ENCODE data around the gene RLBP1. TPM values are rescaled to one million over a fixed set of nuclear protein-coding genes. Genes with fewer than 3 reads are reported as not detected.

The RLBP1 gene
- total and polyA plus RNA-seq, 7 donors = 0.27 to 6.6 (median 1.1) TPM; not detected in 3

DNA sequence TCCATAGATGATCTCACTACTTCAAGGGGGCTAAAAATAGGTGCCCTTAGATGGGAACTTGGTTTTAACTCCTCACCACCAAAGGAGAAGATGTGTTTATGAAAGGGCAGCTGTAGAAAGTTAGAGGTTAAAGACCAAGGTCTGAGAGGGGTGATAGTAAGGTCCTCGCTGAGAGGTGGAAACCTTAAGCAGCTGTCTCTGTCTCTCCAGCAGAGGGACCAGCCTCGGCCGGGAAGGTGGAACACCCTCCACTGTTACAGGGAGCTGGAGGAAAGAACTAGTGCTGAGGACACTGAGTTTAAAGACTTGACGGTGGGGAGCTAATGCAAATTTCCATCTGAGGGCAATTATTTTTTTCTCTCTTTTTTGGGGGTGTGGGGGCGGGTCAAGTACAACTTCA, 8.9 kb upstream of the RLBP1 start:
- Histone ChIP-seq H3K9me3 (no peaks in the 10 kb centered on the region), H3K27me3 (no peaks in the 10 kb centered on the region), H3K36me3 (no peaks in the 10 kb centered on the region), H3K27ac (no peak overlapping the region), H3K4me3 (no peak overlapping the region), H3K4me1 (no peaks in the 10 kb centered on the region)
- intact Hi-C loops (cut with DNase I) = no loop called here
- WGBS, 2 donors = 54 to 63% methylated on average over 5 of the region's 5 CpGs
- DNase-seq = no peak
- TF ChIP-seq, protein P1, sequence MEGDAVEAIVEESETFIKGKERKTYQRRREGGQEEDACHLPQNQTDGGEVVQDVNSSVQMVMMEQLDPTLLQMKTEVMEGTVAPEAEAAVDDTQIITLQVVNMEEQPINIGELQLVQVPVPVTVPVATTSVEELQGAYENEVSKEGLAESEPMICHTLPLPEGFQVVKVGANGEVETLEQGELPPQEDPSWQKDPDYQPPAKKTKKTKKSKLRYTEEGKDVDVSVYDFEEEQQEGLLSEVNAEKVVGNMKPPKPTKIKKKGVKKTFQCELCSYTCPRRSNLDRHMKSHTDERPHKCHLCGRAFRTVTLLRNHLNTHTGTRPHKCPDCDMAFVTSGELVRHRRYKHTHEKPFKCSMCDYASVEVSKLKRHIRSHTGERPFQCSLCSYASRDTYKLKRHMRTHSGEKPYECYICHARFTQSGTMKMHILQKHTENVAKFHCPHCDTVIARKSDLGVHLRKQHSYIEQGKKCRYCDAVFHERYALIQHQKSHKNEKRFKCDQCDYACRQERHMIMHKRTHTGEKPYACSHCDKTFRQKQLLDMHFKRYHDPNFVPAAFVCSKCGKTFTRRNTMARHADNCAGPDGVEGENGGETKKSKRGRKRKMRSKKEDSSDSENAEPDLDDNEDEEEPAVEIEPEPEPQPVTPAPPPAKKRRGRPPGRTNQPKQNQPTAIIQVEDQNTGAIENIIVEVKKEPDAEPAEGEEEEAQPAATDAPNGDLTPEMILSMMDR (IDR thresholded peaks at IDR 0.05) = no peak
- TF ChIP-seq EP300 (IDR thresholded peaks at IDR 0.05) = no peak

DNA sequence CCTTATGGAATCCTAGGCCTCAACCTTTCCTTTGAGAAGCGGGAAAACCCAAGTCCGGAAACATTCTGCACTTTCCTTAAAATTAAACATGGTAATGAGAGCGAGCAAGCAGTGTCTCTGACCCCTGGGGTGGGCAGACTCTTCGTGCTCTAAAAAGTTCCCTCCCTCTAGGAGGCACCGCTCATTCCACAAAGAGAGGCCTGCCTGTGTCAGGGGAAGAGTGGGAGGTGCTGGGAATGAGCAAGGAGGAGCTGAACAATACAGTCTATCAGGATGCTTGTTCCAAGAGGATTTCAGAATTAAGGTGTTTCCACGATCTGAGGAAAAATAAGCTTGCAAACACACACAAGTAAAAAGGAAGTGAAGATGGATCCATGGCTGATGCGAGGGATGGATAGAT, 6.0 kb upstream of the RLBP1 start:
- TF ChIP-seq EP300 (IDR thresholded peaks at IDR 0.05) (no peak), POLR2A (IDR thresholded peaks at IDR 0.05) (no peak), POLR2AphosphoS5 (IDR thresholded peaks at IDR 0.05) (no peak)
- TF ChIP-seq, protein P1 (IDR thresholded peaks at IDR 0.05) = no peak

GRCh38 chr15:89226359-89227221, 5.2 kb upstream of the RLBP1 start:
- whole genome bisulfite sequencing, 2 donors = 72 to 87% methylated on average over 14 of the region's 14 CpGs
- DNase-seq = no peak
- no peaks in the 10 kb centered on the region for H3K4me1 ChIP-seq

More for the DNA sequence above, 6.0 kb upstream of the RLBP1 start:
- H3K27ac ChIP-seq = no peak overlapping the region
- DNase-seq = no peak
- intact Hi-C loops (cut with DNase I) = no loop called here
- no peaks in the 10 kb centered on the region for H3K4me1 ChIP-seq
- H3K36me3 ChIP-seq = no peaks in the 10 kb centered on the region
- WGBS, 2 donors = 88% methylated on average over 7 of the region's 7 CpGs
- no peaks in the 10 kb centered on the region for H3K27me3 ChIP-seq
- no peak overlapping the region for H3K4me3 ChIP-seq
- no peaks in the 10 kb centered on the region for H3K9me3 ChIP-seq

GRCh38 chr15:89225588-89225987, 4.2 kb upstream of the RLBP1 start:
- Histone ChIP-seq H3K27ac (no peak overlapping the region), H3K9me3 (no peaks in the 10 kb centered on the region), H3K4me3 (no peak overlapping the region), H3K4me1 (no peaks in the 10 kb centered on the region), H3K36me3 (no peaks in the 10 kb centered on the region), H3K27me3 (no peaks in the 10 kb centered on the region)
- WGBS, 2 donors = 93 to 94% methylated on average over 5 of the region's 5 CpGs
- intact Hi-C loops (cut with DNase I) = no loop called here
- DNase-seq = no peak
- no peak for TF ChIP-seq EP300 (IDR thresholded peaks at IDR 0.05)
- no peak for TF ChIP-seq POLR2A (IDR thresholded peaks at IDR 0.05)
- TF ChIP-seq POLR2AphosphoS5 (IDR thresholded peaks at IDR 0.05) = no peak
- TF ChIP-seq, protein P1 (IDR thresholded peaks at IDR 0.05) = no peak

More at GRCh38 chr15:89226359-89227221, 5.2 kb upstream of the RLBP1 start:
- Histone ChIP-seq H3K4me3 (no peak overlapping the region), H3K27ac (no peak overlapping the region), H3K27me3 (no peaks in the 10 kb centered on the region), H3K9me3 (no peaks in the 10 kb centered on the region), H3K36me3 (no peaks in the 10 kb centered on the region)
- intact Hi-C loops (cut with DNase I) = no loop called here
- TF ChIP-seq POLR2A (IDR thresholded peaks at IDR 0.05) (no peak), POLR2AphosphoS5 (IDR thresholded peaks at IDR 0.05) (no peak), EP300 (IDR thresholded peaks at IDR 0.05) (no peak)
- TF ChIP-seq, protein P1 (IDR thresholded peaks at IDR 0.05) = no peak
